Uterus (tissue), 2 donors: ENCODE measurements around the gene PPEF2.

Source experiments
- CTCF ChIP-seq, 4 experiments: fragments of 200-600 bp in 2 of 4; fragments of 450-650 bp in 2 of 4; sonication (generic) in 2 of 4; IDR thresholded peaks; one replicate each; pipeline ENCODE4 v1.5.1; 2016 to 2019; ENCODE audit warnings: antibody characterized with exemption in 4 of 4, mild to moderate bottlenecking in 2 of 4, moderate library complexity in 1 of 4
- POLR2A ChIP-seq, 2 donors: fragments of 450-650 bp; IDR thresholded peaks; one replicate each; pipeline ENCODE4 v1.6.1; 2016; ENCODE audit warnings: antibody characterized with exemption in 2 of 2, mild to moderate bottlenecking in 1 of 2, moderate library complexity in 1 of 2

GRCh38 chr4:75860606-75861005 is 41.6 kb downstream of the PPEF2 start:
- no peak for TF ChIP-seq POLR2A (IDR thresholded peaks at IDR 0.05)
- TF ChIP-seq CTCF (IDR thresholded peaks at IDR 0.05): no peak
